Peyer's patch (tissue), 4 donors: ENCODE measurements around the gene CEP85L.

Experiments used
- POLR2A ChIP-seq, 2 donors: fragments of 450-650 bp; IDR thresholded peaks; one replicate each; pipeline ENCODE4 v1.5.1; 2017; ENCODE audit warnings: antibody characterized with exemption in 2 of 2, mild to moderate bottlenecking in 2 of 2, moderate library complexity in 2 of 2
- TF ChIP-seq, protein P1 (sequence below), 6 experiments: fragments of 450-650 bp in 4 of 6; fragments of 200-600 bp in 2 of 6; sonication (generic) in 1 of 6; IDR thresholded peaks; one replicate each; pipeline ENCODE4 v1.5.1; 2017 to 2019; ENCODE audit warnings: antibody characterized with exemption in 6 of 6, mild to moderate bottlenecking in 3 of 6, moderate library complexity in 1 of 6

DNA sequence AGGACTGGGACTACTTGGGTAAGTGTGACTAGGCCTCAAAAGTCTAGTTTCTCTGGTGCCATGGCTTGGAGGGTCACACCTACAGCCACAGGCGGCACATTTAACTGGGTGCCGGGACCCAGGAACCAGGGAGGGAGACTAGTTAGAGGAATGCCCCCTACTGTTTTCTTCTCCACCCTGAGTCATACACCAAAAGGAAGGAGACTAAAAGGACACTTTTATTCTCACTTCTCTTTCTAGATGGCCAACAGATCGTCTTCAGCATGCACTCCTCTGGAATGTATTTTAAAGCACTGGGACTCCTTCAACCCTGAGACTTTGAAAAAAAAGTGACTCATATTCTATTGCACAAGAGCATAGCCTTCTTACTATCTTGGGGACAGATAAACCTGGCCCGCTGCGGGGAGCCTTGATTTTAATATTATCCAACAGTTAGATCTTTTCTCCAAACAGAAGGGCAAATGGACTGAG lies 69.9 kb downstream of the CEP85L start:
- TF ChIP-seq, protein P1, sequence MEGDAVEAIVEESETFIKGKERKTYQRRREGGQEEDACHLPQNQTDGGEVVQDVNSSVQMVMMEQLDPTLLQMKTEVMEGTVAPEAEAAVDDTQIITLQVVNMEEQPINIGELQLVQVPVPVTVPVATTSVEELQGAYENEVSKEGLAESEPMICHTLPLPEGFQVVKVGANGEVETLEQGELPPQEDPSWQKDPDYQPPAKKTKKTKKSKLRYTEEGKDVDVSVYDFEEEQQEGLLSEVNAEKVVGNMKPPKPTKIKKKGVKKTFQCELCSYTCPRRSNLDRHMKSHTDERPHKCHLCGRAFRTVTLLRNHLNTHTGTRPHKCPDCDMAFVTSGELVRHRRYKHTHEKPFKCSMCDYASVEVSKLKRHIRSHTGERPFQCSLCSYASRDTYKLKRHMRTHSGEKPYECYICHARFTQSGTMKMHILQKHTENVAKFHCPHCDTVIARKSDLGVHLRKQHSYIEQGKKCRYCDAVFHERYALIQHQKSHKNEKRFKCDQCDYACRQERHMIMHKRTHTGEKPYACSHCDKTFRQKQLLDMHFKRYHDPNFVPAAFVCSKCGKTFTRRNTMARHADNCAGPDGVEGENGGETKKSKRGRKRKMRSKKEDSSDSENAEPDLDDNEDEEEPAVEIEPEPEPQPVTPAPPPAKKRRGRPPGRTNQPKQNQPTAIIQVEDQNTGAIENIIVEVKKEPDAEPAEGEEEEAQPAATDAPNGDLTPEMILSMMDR (IDR thresholded peaks at IDR 0.05), result no peak
- no peak for TF ChIP-seq POLR2A (IDR thresholded peaks at IDR 0.05)
